ENCODE measurements around the gene COL5A1.

DNA sequence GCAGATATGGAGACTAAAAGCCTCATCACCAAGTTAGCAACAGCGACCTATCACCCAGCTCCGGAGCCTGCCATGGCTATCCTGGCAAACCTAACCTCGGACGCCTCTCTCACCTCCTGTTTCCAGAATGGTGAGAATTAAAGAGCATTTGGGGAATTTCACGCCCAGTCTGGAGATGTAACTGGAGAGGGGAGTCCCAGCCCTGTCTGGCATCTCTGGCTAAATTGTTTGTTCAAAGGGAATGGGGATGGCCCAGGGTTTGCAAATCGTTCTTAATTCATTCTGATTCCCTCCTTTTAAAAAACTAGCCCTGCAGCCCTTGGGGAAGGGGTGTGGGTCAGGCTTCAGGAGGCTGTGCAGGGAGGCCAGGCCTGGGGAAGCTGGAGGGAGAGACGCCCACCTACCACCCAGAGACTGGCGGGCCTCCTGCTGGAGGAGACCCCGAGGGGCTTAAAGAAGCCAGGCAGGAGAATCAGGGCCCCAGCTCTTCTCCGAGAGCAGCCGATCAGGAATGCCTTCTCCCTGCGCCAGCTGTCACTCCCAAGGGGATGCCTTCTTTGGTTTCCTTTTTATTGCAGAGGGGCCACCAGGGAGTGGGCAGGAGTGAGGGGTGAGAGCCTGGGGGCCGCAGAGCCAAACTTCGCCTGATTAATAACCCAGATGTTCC lies 964 bp upstream of the COL5A1 start:
- TF ChIP-seq EZH2 (IDR thresholded peaks at IDR 0.05) = no peak
- TF ChIP-seq FOXP2 (optimal IDR thresholded peaks at IDR 0.05; ENCODE audit: control extremely low read depth, extremely low read length, insufficient read depth) = no peak
- TF ChIP-seq POLR2AphosphoS5 (IDR thresholded peaks at IDR 0.05; ENCODE audit: borderline replicate concordance, low read depth, low read length) = no peak

All from SK-N-MC (cell line).